Psoas muscle (tissue), 8 donors: Measurements from ENCODE around the gene OR52K2. TPM values are rescaled to one million over a fixed set of nuclear protein-coding genes. Genes with fewer than 3 reads are reported as not detected.

Experiments
- ATAC-seq, 4 donors: fragments of 200-7000 bp; cut with Tn5 transposase; one replicate each; pipeline ENCODE4 v1.9.1; 2020; ENCODE audit warnings: moderate library complexity in 3 of 4, mild to moderate bottlenecking in 2 of 4
- DNase-seq, 2 donors: peaks; one replicate each; pipeline ENCODE4 v3.0.0-alpha.2; 2020
- H3K27ac ChIP-seq: fragments of 200-600 bp; one replicate; pipeline ENCODE4 v1.8.0; 2022
- H3K27me3 ChIP-seq, 3 donors: fragments of 200-600 bp in 1 of 3; one replicate each; pipeline versions ENCODE4 v1.6.1 to v1.8.0; 2013 to 2022; ENCODE audit warnings: low read length in 2 of 3, mild to moderate bottlenecking in 2 of 3, moderate library complexity in 1 of 3; ENCODE audit not compliant: insufficient read depth in 3 of 3
- H3K36me3 ChIP-seq, 2 donors: fragments of 200-600 bp in 1 of 2; one replicate each; pipeline versions ENCODE4 v1.6.1 to v1.8.0; 2013 to 2022; ENCODE audit warnings: low read depth in 1 of 2, mild to moderate bottlenecking in 1 of 2, moderate library complexity in 1 of 2; ENCODE audit not compliant: insufficient read depth in 1 of 2
- H3K4me1 ChIP-seq: fragments of 200-600 bp; one replicate; pipeline ENCODE4 v1.8.0; 2022
- H3K4me3 ChIP-seq: fragments of 200-600 bp; one replicate; pipeline ENCODE4 v1.8.0; 2022; ENCODE audit warnings: mild to moderate bottlenecking
- H3K9me3 ChIP-seq: fragments of 200-600 bp; one replicate; pipeline ENCODE4 v1.8.0; 2022
- CTCF ChIP-seq: fragments of 200-600 bp; IDR thresholded peaks from one replicate; pipeline ENCODE4 v1.8.0; 2022; ENCODE audit warnings: antibody characterized with exemption
- WGBS, 3 donors: extraction: QIAGEN DNeasy Blood & Tissue Kit; methylation state at CpG; one replicate each; pipeline versions ENCODE4 v1.1.6 to v1.1.7; 2013; 5-methylcytosine and 5-hydroxymethylcytosine counted together
- intact Hi-C, 2 donors: fragments of 100-400 bp; cut with DNase I; formaldehyde crosslinking; loops; one replicate each; pipeline versions ENCODE4 v1.11.0 to v1.14.2; 2022
- polyA plus RNA-seq, 3 donors: library from polyadenylated mRNA; stranded (reverse); fragments of 200-250 nt; gene quantifications; one replicate each; pipeline ENCODE4 v1.2.3, GENCODE V29; 2013
- total RNA-seq, 4 donors: library from RNA; stranded (reverse); fragmentation: NEBNext Ultra II Directional in 2 of 4; extraction: Animal tissue kit (Norgen Biotek cat#: 25700) in 2 of 4; gene quantifications; one replicate each; pipeline versions ENCODE4 v1.2.1 to v1.2.4, GENCODE V29; 2021 to 2023
- donor health status: healthy with polysubstance abuse.
- donor health status: DM: no; HTN: no; CAD: no; lungs with moderate emphysema.
- donor health status: Bipolar disorder and iron deficiency.
- donor health status: healthy.
- donor health status: DM: yes; HTN: yes; CAD: no.
- donor health status: DM: no; HTN: no; CAD: no.
- donor health status: DM: no; HTN: no; CAD: no.
- donor health status: DM: yes; HTN: yes; CAD: no.

The OR52K2 gene
- total and polyA plus RNA-seq, 7 donors = not detected

- 71 to 78% (median 71%) methylated on average over 4 of the region's 4 CpGs for WGBS, 3 donors
- H3K4me3 ChIP-seq = no peak overlapping the region
- TF ChIP-seq CTCF = no peak
- peaks cover 0 to 2% (median 0%) of the 10 kb centered on the region in 3 donors for H3K27me3 ChIP-seq
- no peak for DNase-seq
- H3K27ac ChIP-seq = no peak overlapping the region
- H3K9me3 ChIP-seq = no peaks in the 10 kb centered on the region
- ATAC-seq = no peak
- no peaks in the 10 kb centered on the region for H3K4me1 ChIP-seq
- intact Hi-C loops = no loop called here
- H3K36me3 ChIP-seq = no peaks in the 10 kb centered on the region
These were observed 19.0 kb upstream of the OR52K2 start for GRCh38 chr11:4430051-4430450.

DNA sequence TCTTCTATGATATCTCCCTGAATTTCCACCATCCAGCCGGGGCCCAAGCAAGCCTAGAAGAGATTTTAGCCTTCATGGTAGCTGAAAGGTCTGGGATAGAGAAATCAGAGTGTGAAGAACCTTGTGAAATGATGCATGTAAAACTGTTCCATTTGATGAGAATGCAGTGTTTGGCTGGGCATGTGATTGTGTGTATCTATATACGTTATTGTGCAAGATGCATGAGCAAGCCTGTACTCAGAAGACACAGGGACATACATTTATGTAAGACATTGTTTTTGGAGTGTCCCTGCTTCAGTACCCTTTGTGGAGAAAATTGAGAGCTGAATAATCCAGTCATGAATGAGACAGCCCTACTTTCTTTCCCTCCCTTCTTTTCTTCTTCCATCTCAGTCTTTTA lies 15.2 kb upstream of the OR52K2 start:
- Histone ChIP-seq H3K4me3 (no peak overlapping the region), H3K4me1 (no peaks in the 10 kb centered on the region), H3K36me3 (no peaks in the 10 kb centered on the region), H3K9me3 (no peaks in the 10 kb centered on the region), H3K27ac (no peak overlapping the region), H3K27me3 (peaks cover 0 to under 1% (median 0%) of the 10 kb centered on the region in 3 donors)
- DNase-seq (no peak), ATAC-seq (no peak)
- intact Hi-C loops = no loop called here
- WGBS, 3 donors = 69 to 72% (median 71%) methylated on average over 2 of the region's 2 CpGs
- TF ChIP-seq CTCF = no peak

- no peak for ATAC-seq
- H3K4me1 ChIP-seq = no peaks in the 10 kb centered on the region
- no peak for TF ChIP-seq CTCF
- H3K36me3 ChIP-seq = no peaks in the 10 kb centered on the region
- no peak for DNase-seq
- H3K27me3 ChIP-seq = peaks cover 0 to 3% (median 0%) of the 10 kb centered on the region in 3 donors
- no peaks in the 10 kb centered on the region for H3K9me3 ChIP-seq
- H3K4me3 ChIP-seq = no peak overlapping the region
- H3K27ac ChIP-seq = no peak overlapping the region
- intact Hi-C loops = no loop called here
- WGBS, 3 donors = 60 to 76% (median 65%) methylated on average over 1 of the region's 1 CpG
These were observed 12.7 kb upstream of the OR52K2 start for GRCh38 chr11:4436411-4436810.

- no peak overlapping the region for H3K4me3 ChIP-seq
- H3K9me3 ChIP-seq = no peaks in the 10 kb centered on the region
- no peak overlapping the region for H3K27ac ChIP-seq
- no peak for DNase-seq
- H3K36me3 ChIP-seq = no peaks in the 10 kb centered on the region
- H3K27me3 ChIP-seq = peaks cover 0 to 3% (median 0%) of the 10 kb centered on the region in 3 donors
- intact Hi-C loops = no loop called here
- 88 to 89% (median 89%) methylated on average over 3 of the region's 3 CpGs for WGBS, 3 donors
- no peak for ATAC-seq
- no peaks in the 10 kb centered on the region for H3K4me1 ChIP-seq
- no peak for TF ChIP-seq CTCF
These were observed 7.6 kb upstream of the OR52K2 start for GRCh38 chr11:4441515-4441914.

DNA sequence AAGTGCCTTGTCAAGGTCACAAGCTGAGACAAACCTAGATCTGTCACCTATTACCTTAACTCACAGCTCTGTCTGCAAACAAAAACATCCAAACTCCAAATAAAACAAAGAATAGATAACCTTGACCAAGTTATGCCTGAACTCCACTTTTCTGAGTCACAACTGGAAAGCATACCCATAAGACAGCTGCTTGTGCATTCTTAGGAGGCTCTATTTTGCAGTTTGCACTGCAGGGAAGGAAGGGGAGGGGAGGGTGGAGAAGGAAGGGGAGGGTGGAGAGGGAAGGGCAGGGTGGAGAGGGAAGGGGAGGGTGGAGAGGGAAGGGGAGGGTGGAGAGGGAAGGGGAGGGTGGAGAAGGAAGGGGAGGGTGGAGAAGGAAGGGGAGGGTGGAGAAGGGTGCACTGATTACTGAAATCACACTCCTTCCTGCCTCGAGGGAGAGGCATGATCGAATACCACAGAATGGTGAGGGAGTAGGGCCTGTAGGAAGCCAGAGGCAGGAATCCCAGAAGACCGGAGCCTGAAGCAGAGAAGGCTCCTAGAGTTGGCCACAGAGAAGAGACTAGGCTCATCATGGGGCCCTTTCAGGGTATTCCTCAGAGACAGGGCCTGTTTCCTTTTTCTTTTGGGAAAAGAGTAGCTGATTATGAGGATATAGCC lies 5.7 kb upstream of the OR52K2 start:
- peaks cover 0 to 3% (median 0%) of the 10 kb centered on the region in 3 donors for H3K27me3 ChIP-seq
- WGBS, 3 donors = 28 to 31% (median 29%) methylated on average over 3 of the region's 3 CpGs
- no peak overlapping the region for H3K4me3 ChIP-seq
- no peaks in the 10 kb centered on the region for H3K4me1 ChIP-seq
- no peaks in the 10 kb centered on the region for H3K9me3 ChIP-seq
- no peak for ATAC-seq
- intact Hi-C loops = no loop called here
- TF ChIP-seq CTCF = no peak
- no peak overlapping the region for H3K27ac ChIP-seq
- DNase-seq = no peak
- no peaks in the 10 kb centered on the region for H3K36me3 ChIP-seq
